GM12878 (cell line): ENCODE results near the gene SPIRE2. TPM values are rescaled to one million over a fixed set of nuclear protein-coding genes. Genes with fewer than 3 reads are reported as not detected.

ENCODE experiments used
- ATAC-seq: fragments of 200-7000 bp; cut with Tn5 transposase; 3 replicates; pipeline ENCODE4 v1.9.1; 2020; ENCODE audit warnings: mild to moderate bottlenecking, moderate library complexity
- BruUV-seq: library from RNA; stranded (reverse); fragments of 400-500 nt; replicated peaks from 2 replicates; lab custom pipeline; 2021; lab: Mats Ljungman, UMichigan
- CTCF ChIA-PET: fragments of 300-600 bp; sonication (Branson Sonifier 250); formaldehyde crosslinking; extraction: SDS; loops from one replicate; lab custom pipeline; 2021; ENCODE audit warnings: inconsistent platforms; lab: Yijun Ruan, JAX
- POLR2A ChIA-PET: fragments of 350-600 bp; formaldehyde crosslinking; extraction: SDS; loops from one replicate; lab custom pipeline; 2021; ENCODE audit warnings: inconsistent platforms; lab: Charles Lee
- RAD21 ChIA-PET: fragments of 300-600 bp; sonication (Branson Sonifier 250); formaldehyde crosslinking; loops from one replicate; lab custom pipeline; 2023; ENCODE audit warnings: antibody characterized with exemption; ENCODE audit not compliant: unreplicated experiment; lab: Charles Lee
- SMC1A ChIA-PET: fragments of 300-600 bp; sonication (Branson Sonifier 250); formaldehyde crosslinking; loops from one replicate; lab custom pipeline; 2023; ENCODE audit not compliant: unreplicated experiment, uncharacterized antibody; lab: Charles Lee
- DNase-seq: peaks from one replicate; pipeline ENCODE4 v3.0.0-alpha.2; 2011; ENCODE audit warnings: low read depth, low spot score
- FAIRE-seq: peaks from 3 replicates; lab custom pipeline; 2011; peaks lifted over from hg19 to GRCh38; lab: Jason Lieb, UNC
- H2AFZ ChIP-seq: 2 replicates; pipeline ENCODE4 v1.6.0; 2011; ENCODE audit warnings: low read depth, low read length, control low read depth; ENCODE audit not compliant: control insufficient read depth
- H3K27ac ChIP-seq: 2 replicates; pipeline ENCODE4 v1.5.1; 2011; ENCODE audit warnings: control low read depth; ENCODE audit not compliant: control insufficient read depth, insufficient read depth
- H3K27me3 ChIP-seq, 2 experiments: replicated peaks in 1 of 2; 2 replicates each; pipeline versions ENCODE4 v1.6.0 to v1.6.1; 2011; ENCODE audit warnings: low read length in 1 of 2; ENCODE audit not compliant: control insufficient read depth in 2 of 2, insufficient read depth in 2 of 2
- H3K36me3 ChIP-seq, 2 experiments: 2 replicates each; pipeline ENCODE4 v1.5.1; 2011; ENCODE audit warnings: low read length in 1 of 2; ENCODE audit not compliant: control insufficient read depth in 2 of 2, insufficient read depth in 2 of 2
- H3K4me1 ChIP-seq: 2 replicates; pipeline ENCODE4 v1.6.1; 2011; ENCODE audit warnings: mild to moderate bottlenecking, low read length, moderate library complexity, mixed read lengths; ENCODE audit not compliant: control insufficient read depth, insufficient read depth
- H3K4me2 ChIP-seq: 2 replicates; pipeline ENCODE4 v1.6.0; 2011; ENCODE audit warnings: control low read depth; ENCODE audit not compliant: control insufficient read depth, insufficient read depth
- H3K4me3 ChIP-seq: fragments of 200-600 bp; sonication (generic); 2 replicates; pipeline ENCODE4 v1.5.1; 2016
- H3K79me2 ChIP-seq: 2 replicates; pipeline ENCODE4 v1.6.0; 2011; ENCODE audit warnings: low read length; ENCODE audit not compliant: control insufficient read depth, insufficient read depth
- H3K9ac ChIP-seq: 2 replicates; pipeline ENCODE4 v1.8.0; 2011; ENCODE audit warnings: low read length, control low read depth, mixed read lengths; ENCODE audit not compliant: control insufficient read depth, insufficient read depth
- H3K9me3 ChIP-seq: replicated peaks from 3 replicates; pipeline ENCODE4 v1.5.1; 2011; ENCODE audit warnings: mild to moderate bottlenecking, low read length; ENCODE audit not compliant: control insufficient read depth, insufficient read depth
- H4K20me1 ChIP-seq: 2 replicates; pipeline ENCODE4 v1.6.0; 2011; ENCODE audit not compliant: control insufficient read depth, insufficient read depth
- BRCA1 ChIP-seq: IDR thresholded peaks from 2 replicates; pipeline ENCODE4 v1.6.1; 2011; ENCODE audit warnings: low read depth, low read length, improper control_type of control experiment
- CBX5 ChIP-seq: sonication (generic); IDR thresholded peaks from 2 replicates; pipeline ENCODE4 v1.6.1; 2016; ENCODE audit warnings: low read depth, moderate library complexity, mild to moderate bottlenecking, inconsistent platforms
- FOS ChIP-seq: IDR thresholded peaks from 3 replicates; pipeline ENCODE4 v1.6.1; 2011; ENCODE audit warnings: borderline replicate concordance; ENCODE audit not compliant: insufficient read length; ENCODE audit errors: extremely low read depth
- HDAC6 ChIP-seq: fragments of 200-600 bp; sonication (generic); IDR thresholded peaks from one replicate; pipeline ENCODE4 v1.8.0; 2017; ENCODE audit warnings: antibody characterized with exemption; ENCODE audit not compliant: unreplicated experiment
- POLR2A ChIP-seq: IDR thresholded peaks from 2 replicates; pipeline ENCODE4 v1.6.1; 2011; ENCODE audit warnings: low read depth, mild to moderate bottlenecking, low read length
- REST ChIP-seq: IDR thresholded peaks from 2 replicates; pipeline ENCODE4 v1.6.1; 2012; ENCODE audit warnings: mild to moderate bottlenecking, low read depth, low read length
- RFX5 ChIP-seq: IDR thresholded peaks from 2 replicates; pipeline ENCODE4 v1.6.1; 2011; ENCODE audit warnings: low read depth, low read length, improper control_type of control experiment
- SP1 ChIP-seq: IDR thresholded peaks from one replicate; pipeline ENCODE4 v1.6.1; 2011; ENCODE audit warnings: low read depth, low read length
- WGBS: methylation state at CpG from one replicate; pipeline ENCODE4 v1.1.6; 2016; ENCODE audit warnings: low lambda C conversion rate; ENCODE audit not compliant: insufficient replicate concordance, insufficient coverage; ENCODE audit errors: missing lambda C conversion rate; 5-methylcytosine and 5-hydroxymethylcytosine counted together
- in situ Hi-C: fragments of 300-500 bp; cut with MboI; formaldehyde crosslinking; loops from 9 replicates; pipeline ENCODE4 v1.14.3; 2018; ENCODE audit warnings: mixed read lengths
- intact Hi-C: fragments of 100-400 bp; cut with micrococcal nuclease; formaldehyde crosslinking; loops from one replicate; pipeline ENCODE4 v1.14.2; 2022; ENCODE audit not compliant: unreplicated experiment
- polyA plus RNA-seq, 11 experiments: library from polyadenylated mRNA; depleted of rRNA in 4 of 11; unstranded in 6 of 11; stranded (reverse) in 5 of 11; fragments of >200 nt; fragmentation: Nextera tagmentation in 4 of 11; fragmentation: Illumina TruSeq in 1 of 11; extraction: Ambion mirVana in 4 of 11; extraction: Trizol in 1 of 11; gene quantifications; 1 replicate in 1 of 11; 2 replicates in 10 of 11; pipeline versions ENCODE4 v1.2.1 to v1.2.3, GENCODE V29; 2011 to 2016; ENCODE audit warnings: inconsistent platforms in 2 of 11, missing spikeins in 2 of 11, low read depth in 1 of 11
- total RNA-seq, 4 experiments: library from RNA; depleted of rRNA in 3 of 4; stranded (reverse); fragments of >200 nt in 3 of 4; fragmentation: Illumina TruSeq in 1 of 4; extraction: Trizol in 1 of 4; gene quantifications; 2 replicates each; pipeline versions ENCODE4 v1.2.1 to v1.2.3, GENCODE V29; 2013 to 2021
- TF ChIP-seq, protein P1 (sequence below): fragments of 450-650 bp; IDR thresholded peaks from 2 replicates; pipeline ENCODE4 v1.6.1; 2018; ENCODE audit warnings: mild to moderate bottlenecking, low read depth, moderate library complexity; ENCODE audit not compliant: partially characterized antibody
- TF ChIP-seq, protein P2 (sequence below): IDR thresholded peaks from 2 replicates; pipeline ENCODE4 v1.6.1; 2012; ENCODE audit warnings: low read depth, low read length, improper control_type of control experiment

The SPIRE2 gene
- total and polyA plus RNA-seq, 10 of the 15 experiments (the other 5 are each of a cell fraction or from before 2014, with no cell fraction given), result 0.03 to 0.64 (median 0.27) TPM; not detected in 1

- in situ Hi-C loops (no loop called here), intact Hi-C loops (no loop called here)
- RAD21 ChIA-PET, result interaction anchor here (1.2 kb wide), 1 partner anchor 131 kb away, joined by 4 read pairs; no protein-coding TSS in a partner anchor
- H3K27me3 ChIP-seq, result no peaks in the 10 kb centered on the region
- POLR2A ChIA-PET, result interaction anchor here (1.4 kb wide), 1 partner anchor 26 kb away, joined by 5 read pairs; no protein-coding TSS in a partner anchor
- no peak overlapping the region for H3K4me2 ChIP-seq
- H3K9ac ChIP-seq, result no peak overlapping the region
- no TSS peak for BruUV-seq
- ATAC-seq (no peak), DNase-seq (no peak), FAIRE-seq (no peak)
- no peak overlapping the region for H3K27ac ChIP-seq
- no peak overlapping the region for H2AFZ ChIP-seq
- SMC1A ChIA-PET, result no interaction called here
- H3K4me3 ChIP-seq, result no peak overlapping the region
- H4K20me1 ChIP-seq, result no peaks in the 10 kb centered on the region
- H3K4me1 ChIP-seq, result no peaks in the 10 kb centered on the region
- no peaks in the 10 kb centered on the region for H3K79me2 ChIP-seq
- H3K9me3 ChIP-seq, result no peaks in the 10 kb centered on the region
- WGBS, result 80% methylated on average over 17 of the region's 17 CpGs
- CTCF ChIA-PET, result interaction anchor here (0.8 to 1.3 kb wide), 3 partner anchors 22 to 131 kb away, joined by 3 to 9 read pairs (median 4); no protein-coding TSS in a partner anchor
- no peaks in the 10 kb centered on the region for H3K36me3 ChIP-seq
- TF ChIP-seq FOS (no peak), REST (no peak), BRCA1 (no peak), SP1 (no peak), CBX5 (no peak), HDAC6 (no peak), RFX5 (no peak), POLR2A (no peak)
- TF ChIP-seq, protein P1, sequence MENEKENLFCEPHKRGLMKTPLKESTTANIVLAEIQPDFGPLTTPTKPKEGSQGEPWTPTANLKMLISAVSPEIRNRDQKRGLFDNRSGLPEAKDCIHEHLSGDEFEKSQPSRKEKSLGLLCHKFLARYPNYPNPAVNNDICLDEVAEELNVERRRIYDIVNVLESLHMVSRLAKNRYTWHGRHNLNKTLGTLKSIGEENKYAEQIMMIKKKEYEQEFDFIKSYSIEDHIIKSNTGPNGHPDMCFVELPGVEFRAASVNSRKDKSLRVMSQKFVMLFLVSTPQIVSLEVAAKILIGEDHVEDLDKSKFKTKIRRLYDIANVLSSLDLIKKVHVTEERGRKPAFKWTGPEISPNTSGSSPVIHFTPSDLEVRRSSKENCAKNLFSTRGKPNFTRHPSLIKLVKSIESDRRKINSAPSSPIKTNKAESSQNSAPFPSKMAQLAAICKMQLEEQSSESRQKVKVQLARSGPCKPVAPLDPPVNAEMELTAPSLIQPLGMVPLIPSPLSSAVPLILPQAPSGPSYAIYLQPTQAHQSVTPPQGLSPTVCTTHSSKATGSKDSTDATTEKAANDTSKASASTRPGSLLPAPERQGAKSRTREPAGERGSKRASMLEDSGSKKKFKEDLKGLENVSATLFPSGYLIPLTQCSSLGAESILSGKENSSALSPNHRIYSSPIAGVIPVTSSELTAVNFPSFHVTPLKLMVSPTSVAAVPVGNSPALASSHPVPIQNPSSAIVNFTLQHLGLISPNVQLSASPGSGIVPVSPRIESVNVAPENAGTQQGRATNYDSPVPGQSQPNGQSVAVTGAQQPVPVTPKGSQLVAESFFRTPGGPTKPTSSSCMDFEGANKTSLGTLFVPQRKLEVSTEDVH, result no peak
- TF ChIP-seq, protein P2, sequence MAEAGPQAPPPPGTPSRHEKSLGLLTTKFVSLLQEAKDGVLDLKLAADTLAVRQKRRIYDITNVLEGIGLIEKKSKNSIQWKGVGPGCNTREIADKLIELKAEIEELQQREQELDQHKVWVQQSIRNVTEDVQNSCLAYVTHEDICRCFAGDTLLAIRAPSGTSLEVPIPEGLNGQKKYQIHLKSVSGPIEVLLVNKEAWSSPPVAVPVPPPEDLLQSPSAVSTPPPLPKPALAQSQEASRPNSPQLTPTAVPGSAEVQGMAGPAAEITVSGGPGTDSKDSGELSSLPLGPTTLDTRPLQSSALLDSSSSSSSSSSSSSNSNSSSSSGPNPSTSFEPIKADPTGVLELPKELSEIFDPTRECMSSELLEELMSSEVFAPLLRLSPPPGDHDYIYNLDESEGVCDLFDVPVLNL, result no peak
Observed at GRCh38 chr16:89837014-89837546, 8.8 kb downstream of the SPIRE2 start.
